H1 (cell line): ENCODE measurements around the gene GRIPAP1. TPM values are rescaled to one million over a fixed set of nuclear protein-coding genes. Genes with fewer than 3 reads are reported as not detected.

Source experiments
- CTCF ChIA-PET: fragments of 300-600 bp; sonication (Branson Sonifier 250); formaldehyde crosslinking; loops from one replicate; lab custom pipeline; 2021; ENCODE audit not compliant: partially characterized antibody; lab: Charles Lee
- POLR2A ChIA-PET: fragments of 300-600 bp; sonication (Branson Sonifier 250); formaldehyde crosslinking; loops from one replicate; lab custom pipeline; 2021; ENCODE audit warnings: inconsistent platforms; ENCODE audit not compliant: partially characterized antibody; lab: Charles Lee
- DNase-seq, 2 experiments: peaks; one replicate each; pipeline versions ENCODE4 v3.0.0 to v3.0.0-alpha.2; 2010 to 2022; ENCODE audit warnings: low spot score in 2 of 2, low read depth in 1 of 2, mixed read lengths in 1 of 2
- FAIRE-seq: peaks from 2 replicates; lab custom pipeline; 2011; peaks lifted over from hg19 to GRCh38; lab: Jason Lieb, UNC
- H2AFZ ChIP-seq: 2 replicates; pipeline ENCODE4 v1.8.1; 2012; ENCODE audit warnings: low read length, inconsistent platforms
- H2AK5ac ChIP-seq: 2 replicates; pipeline ENCODE4 v1.6.1; 2013; ENCODE audit warnings: low read depth, low read length
- H2BK120ac ChIP-seq: replicated peaks from 2 replicates; pipeline ENCODE3; 2013; ENCODE audit warnings: low read depth, low read length, inconsistent platforms
- H2BK12ac ChIP-seq: 2 replicates; pipeline ENCODE4 v1.6.1; 2013; ENCODE audit warnings: low read depth, low read length
- H2BK15ac ChIP-seq: 2 replicates; pipeline ENCODE4 v1.6.1; 2013; ENCODE audit warnings: low read length
- H2BK20ac ChIP-seq: 2 replicates; pipeline ENCODE4 v1.6.1; 2013; ENCODE audit warnings: low read length
- H2BK5ac ChIP-seq: 2 replicates; pipeline ENCODE4 v1.6.1; 2013; ENCODE audit warnings: low read depth, low read length
- H3K14ac ChIP-seq: 2 replicates; pipeline ENCODE4 v1.6.1; 2013; ENCODE audit warnings: inconsistent platforms; ENCODE audit not compliant: insufficient read length
- H3K18ac ChIP-seq: 2 replicates; pipeline ENCODE4 v1.6.1; 2013; ENCODE audit warnings: low read length; ENCODE audit errors: extremely low read depth
- H3K23ac ChIP-seq: 2 replicates; pipeline ENCODE4 v1.6.1; 2013; ENCODE audit warnings: inconsistent platforms; ENCODE audit not compliant: insufficient read length
- H3K23me2 ChIP-seq: 2 replicates; pipeline ENCODE4 v1.6.1; 2013; ENCODE audit warnings: low read depth, low read length
- H3K27ac ChIP-seq: 2 replicates; pipeline ENCODE4 v1.6.1; 2011; ENCODE audit warnings: low read depth, low read length, inconsistent platforms
- H3K27me3 ChIP-seq, 4 experiments: replicated peaks in 1 of 4; 1 replicate in 1 of 4; 2 replicates in 3 of 4; pipeline versions ENCODE4 v1.6.1 to v1.8.1; 2011 to 2013; ENCODE audit warnings: low read length in 3 of 4, mild to moderate bottlenecking in 3 of 4, inconsistent platforms in 2 of 4, mixed read lengths in 2 of 4, moderate library complexity in 1 of 4; ENCODE audit not compliant: control insufficient read depth in 3 of 4, insufficient read depth in 3 of 4; ENCODE audit errors: extremely low read depth in 1 of 4
- H3K36me3 ChIP-seq, 4 experiments: 2 replicates each; pipeline versions ENCODE4 v1.6.1 to v1.8.1; 2011 to 2013; ENCODE audit warnings: mild to moderate bottlenecking in 4 of 4, low read length in 3 of 4, moderate library complexity in 2 of 4, control low read depth in 1 of 4, inconsistent platforms in 1 of 4; ENCODE audit not compliant: insufficient read depth in 4 of 4, control insufficient read depth in 2 of 4
- H3K4ac ChIP-seq: replicated peaks from 2 replicates; pipeline ENCODE3; 2013; ENCODE audit warnings: low read length, low read depth, mixed read lengths, inconsistent platforms; ENCODE audit not compliant: insufficient read length
- H3K4me1 ChIP-seq, 4 experiments: replicated peaks in 1 of 4; 1 replicate in 1 of 4; 2 replicates in 3 of 4; pipeline versions ENCODE4 v1.6.1 to v1.8.1; 2011 to 2013; ENCODE audit warnings: low read length in 3 of 4, inconsistent platforms in 2 of 4, mixed read lengths in 1 of 4; ENCODE audit not compliant: insufficient read depth in 4 of 4, control insufficient read depth in 3 of 4
- H3K4me2 ChIP-seq, 2 experiments: 2 replicates each; pipeline versions ENCODE4 v1.6.1 to v1.8.1; 2011 to 2013; ENCODE audit warnings: low read depth in 2 of 2, low read length in 2 of 2, control low read depth in 1 of 2, inconsistent platforms in 1 of 2, mild to moderate bottlenecking in 1 of 2; ENCODE audit not compliant: insufficient read depth in 1 of 2
- H3K4me3 ChIP-seq, 4 experiments: fragments of 200-600, 300-600 bp in 1 of 4; sonication (generic), shearing (Covaris generic), sonication (Bioruptor Twin) in 1 of 4; 2 replicates each; pipeline versions ENCODE4 v1.5.1 to v1.8.1; 2011 to 2016; ENCODE audit warnings: low read length in 4 of 4, low read depth in 3 of 4, control low read depth in 2 of 4, inconsistent platforms in 2 of 4, mild to moderate bottlenecking in 2 of 4, mixed read lengths in 1 of 4, moderate library complexity in 1 of 4; ENCODE audit not compliant: insufficient read depth in 2 of 4; ENCODE audit errors: extremely low read depth in 1 of 4
- H3K56ac ChIP-seq: replicated peaks from 2 replicates; pipeline ENCODE3; 2013; ENCODE audit warnings: low read depth, mild to moderate bottlenecking, mixed read lengths, low read length, inconsistent platforms; ENCODE audit not compliant: insufficient read length
- H3K79me1 ChIP-seq: 2 replicates; pipeline ENCODE4 v1.6.1; 2013; ENCODE audit warnings: low read depth, low read length, control low read depth
- H3K79me2 ChIP-seq, 2 experiments: 2 replicates each; pipeline versions ENCODE4 v1.6.1 to v1.8.1; 2012 to 2013; ENCODE audit warnings: low read length in 2 of 2, mild to moderate bottlenecking in 2 of 2, inconsistent platforms in 1 of 2; ENCODE audit not compliant: insufficient read depth in 2 of 2, control insufficient read depth in 1 of 2
- H3K9ac ChIP-seq, 4 experiments: replicated peaks in 1 of 4; 1 replicate in 1 of 4; 2 replicates in 3 of 4; pipeline versions ENCODE4 v1.6.1 to v1.8.1; 2011 to 2013; ENCODE audit warnings: low read depth in 3 of 4, low read length in 3 of 4, control low read depth in 2 of 4, mild to moderate bottlenecking in 2 of 4, moderate library complexity in 2 of 4, inconsistent platforms in 1 of 4; ENCODE audit errors: extremely low read depth in 1 of 4
- H3K9me3 ChIP-seq, 2 experiments: 2 replicates each; pipeline versions ENCODE4 v1.6.1 to v1.8.1; 2012 to 2013; ENCODE audit warnings: mild to moderate bottlenecking in 2 of 2, moderate library complexity in 2 of 2, control low read depth in 1 of 2, inconsistent platforms in 1 of 2, low read depth in 1 of 2, low read length in 1 of 2, mixed read lengths in 1 of 2; ENCODE audit not compliant: insufficient read depth in 2 of 2
- H4K20me1 ChIP-seq, 2 experiments: replicated peaks in 1 of 2; 2 replicates each; pipeline versions ENCODE3 to v1.8.1; 2011 to 2013; ENCODE audit warnings: inconsistent platforms in 2 of 2, low read length in 2 of 2, mild to moderate bottlenecking in 1 of 2; ENCODE audit not compliant: insufficient read depth in 2 of 2, control insufficient read depth in 1 of 2
- H4K5ac ChIP-seq: 2 replicates; pipeline ENCODE4 v1.6.1; 2013; ENCODE audit warnings: low read length, low read depth, mixed read lengths, inconsistent platforms; ENCODE audit not compliant: insufficient read length
- H4K8ac ChIP-seq: 2 replicates; pipeline ENCODE4 v1.8.0; 2013; ENCODE audit warnings: mild to moderate bottlenecking, moderate library complexity, low read length, inconsistent platforms; ENCODE audit not compliant: insufficient read depth; ENCODE audit errors: extremely low read depth
- H4K91ac ChIP-seq: replicated peaks from 2 replicates; pipeline ENCODE3; 2013; ENCODE audit warnings: low read length, mixed read lengths, inconsistent platforms; ENCODE audit not compliant: insufficient read length
- ASH2L ChIP-seq: fragments of 200-600, 300-600 bp; sonication (generic); IDR thresholded peaks from one replicate; pipeline ENCODE4 v1.7.1; 2017; ENCODE audit warnings: low read length
- BRCA1 ChIP-seq: IDR thresholded peaks from 2 replicates; pipeline ENCODE4 v1.6.1; 2012; ENCODE audit warnings: low read depth, low read length, improper control_type of control experiment
- PHF8 ChIP-seq: fragments of 200-600 bp; sonication (generic); conservative IDR thresholded peaks from 2 replicates; pipeline ENCODE4 v1.7.1; 2012; ENCODE audit warnings: low read depth, mild to moderate bottlenecking, inconsistent platforms, low read length, moderate library complexity
- SUZ12 ChIP-seq: fragments of 200-600 bp; sonication (generic); IDR thresholded peaks from 2 replicates; pipeline ENCODE4 v1.6.1; 2012; ENCODE audit warnings: mild to moderate bottlenecking, inconsistent platforms, low read length, moderate library complexity, mixed read lengths
- TAF7 ChIP-seq: optimal IDR thresholded peaks from 2 replicates; pipeline ENCODE3; 2011; ENCODE audit warnings: low read depth, mild to moderate bottlenecking, inconsistent platforms, low read length, moderate library complexity, borderline replicate concordance
- WGBS, 2 experiments: shearing (Covaris generic) in 1 of 2; methylation state at CpG; one replicate each; pipeline versions ENCODE4 v1.1.6 to v1.1.7; 2013 to 2015; ENCODE audit warnings: low lambda C conversion rate in 2 of 2, mixed read lengths in 2 of 2, inconsistent platforms in 1 of 2, low coverage in 1 of 2, missing lambda C conversion rate in 1 of 2; ENCODE audit not compliant: insufficient replicate concordance in 2 of 2, insufficient coverage in 1 of 2, insufficient read length in 1 of 2; ENCODE audit errors: extremely low coverage in 1 of 2, missing lambda C conversion rate in 1 of 2; 5-methylcytosine and 5-hydroxymethylcytosine counted together
- polyA plus RNA-seq, 7 experiments: library from polyadenylated mRNA; depleted of rRNA in 3 of 7; stranded (reverse) in 5 of 7; unstranded in 2 of 7; fragments of >200 nt in 5 of 7; fragments of 200-250 nt in 2 of 7; gene quantifications; 1 replicate in 5 of 7; 2 replicates in 1 of 7; 4 replicates in 1 of 7; pipeline versions ENCODE4 v1.2.1 to v1.2.3, GENCODE V29; 2011 to 2013; ENCODE audit warnings: missing spikeins in 2 of 7, mixed read lengths in 2 of 7
- total RNA-seq: library from RNA; stranded (reverse); fragmentation: NEBNext Ultra II Directional; extraction: Animal tissue kit (Norgen Biotek cat#: 25700); gene quantifications from 2 replicates; pipeline ENCODE4 v1.2.1, GENCODE V29; 2021

GRIPAP1 gene
- total and polyA plus RNA-seq, 2 of the 8 experiments (the other 6 are each of a cell fraction or from before 2014, with no cell fraction given), result 21.6 to 55.9 TPM

DNA sequence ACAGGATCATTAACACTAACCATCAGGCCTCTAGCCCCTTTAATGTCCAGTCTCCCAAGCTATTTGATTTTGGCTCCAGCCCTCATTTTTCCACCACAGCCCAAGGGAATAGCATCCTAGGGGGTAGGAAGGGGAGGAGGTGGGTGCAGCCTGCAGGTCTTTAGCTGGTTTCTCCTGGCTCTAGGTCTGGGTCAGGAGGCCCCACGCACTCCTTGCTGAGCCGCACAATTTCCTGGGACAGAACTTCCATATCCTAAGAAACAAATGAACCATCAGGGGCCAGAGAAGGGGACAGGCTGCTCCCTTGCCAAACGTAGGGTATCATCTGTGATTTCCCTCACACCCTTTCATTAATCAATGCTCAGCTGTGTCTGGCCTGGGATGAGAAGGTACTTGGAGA is 28.0 kb downstream of the GRIPAP1 start:
- no peak overlapping the region for H4K91ac ChIP-seq
- H2BK120ac ChIP-seq, result no peak overlapping the region
- H2BK12ac ChIP-seq, result no peak overlapping the region
- H3K79me1 ChIP-seq, result no peaks in the 10 kb centered on the region
- H3K9ac ChIP-seq, result no peak overlapping the region
- FAIRE-seq (no peak), DNase-seq (no peak)
- H3K9me3 ChIP-seq, result no peaks in the 10 kb centered on the region
- ChIA-PET CTCF (interaction anchor here (0.8 to 2.5 kb wide), 5 partner anchors 11 to 116 kb away, joined by 3 to 15 read pairs (median 5); no protein-coding TSS in a partner anchor), POLR2A (interaction anchor here (0.8 to 9.0 kb wide), 11 partner anchors 9 to 77 kb away, joined by 3 to 70 read pairs (median 4); partner anchors contain the start of genes GRIPAP1, OTUD5, PQBP1 and TFE3)
- H3K14ac ChIP-seq, result no peak overlapping the region
- no peak overlapping the region for H2BK20ac ChIP-seq
- peaks cover 4% of the 10 kb centered on the region; the same call in 1 of the 2 replicates for H3K23me2 ChIP-seq
- H3K4me3 ChIP-seq, result no peak overlapping the region
- no peak overlapping the region for H3K27ac ChIP-seq
- H3K27me3 ChIP-seq, result no peaks in the 10 kb centered on the region
- H3K79me2 ChIP-seq, result no peaks in the 10 kb centered on the region
- H3K4me2 ChIP-seq, result no peak overlapping the region
- H3K36me3 ChIP-seq, result peaks cover 2 to 26% (median 16%) of the 10 kb centered on the region in 4 experiments; a peak in 5 of 8 replicates
- H2BK15ac ChIP-seq, result no peak overlapping the region
- H3K4ac ChIP-seq, result no peak overlapping the region
- no peak overlapping the region for H3K56ac ChIP-seq
- no peak overlapping the region for H2AFZ ChIP-seq
- no peak overlapping the region for H2AK5ac ChIP-seq
- WGBS, 2 experiments, result 100% methylated on average over 1 of the region's 3 CpGs; no CpG with 5 or more reads in 1 of the 2 experiments
- no peak overlapping the region for H3K23ac ChIP-seq
- no peak overlapping the region for H4K8ac ChIP-seq
- TF ChIP-seq PHF8 (no peak), ASH2L (no peak), SUZ12 (no peak), BRCA1 (no peak), TAF7 (no peak)
- H2BK5ac ChIP-seq, result no peak overlapping the region
- H4K20me1 ChIP-seq, result peaks cover 2 to 4% of the 10 kb centered on the region in 2 experiments
- peaks cover 0 to 3% (median 0%) of the 10 kb centered on the region in 4 experiments; a peak in 1 of 7 replicates for H3K4me1 ChIP-seq
- H3K18ac ChIP-seq, result no peak overlapping the region
- H4K5ac ChIP-seq, result no peak overlapping the region
